Vagina (tissue), 2 donors: ENCODE data around the gene CBLN1.

Source experiments
- CTCF ChIP-seq, 3 experiments: fragments of 450-650 bp in 2 of 3; fragments of 200-600 bp in 1 of 3; sonication (generic) in 1 of 3; IDR thresholded peaks; one replicate each; pipeline ENCODE4 v1.5.1; 2017 to 2019; ENCODE audit warnings: antibody characterized with exemption in 3 of 3, mild to moderate bottlenecking in 2 of 3, moderate library complexity in 2 of 3
- POLR2A ChIP-seq, 2 donors: fragments of 450-650 bp; IDR thresholded peaks; one replicate each; pipeline ENCODE4 v1.6.1; 2017; ENCODE audit warnings: antibody characterized with exemption in 2 of 2, mild to moderate bottlenecking in 2 of 2, moderate library complexity in 2 of 2

DNA sequence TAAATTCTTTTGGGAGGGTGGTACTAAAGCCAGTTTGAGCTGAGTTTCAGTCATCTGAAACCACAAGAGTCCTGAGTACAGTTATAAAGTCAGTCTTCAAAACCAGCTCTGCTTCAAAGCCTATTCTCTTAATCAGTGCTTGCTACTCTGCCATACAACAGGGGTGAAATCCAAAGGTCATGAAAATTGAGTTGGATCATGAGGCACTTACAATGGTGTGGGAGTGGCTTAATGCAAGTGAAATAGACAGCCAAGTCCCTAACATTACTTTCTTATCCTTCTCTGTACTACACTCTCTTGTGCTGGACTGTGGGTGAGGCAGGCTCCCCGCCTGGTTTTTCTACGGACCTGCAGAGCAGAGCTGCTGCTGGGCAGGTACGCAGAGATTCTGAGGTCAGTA lies 12.4 kb downstream of the CBLN1 start:
- TF ChIP-seq CTCF (IDR thresholded peaks at IDR 0.05) (no peak), POLR2A (IDR thresholded peaks at IDR 0.05) (no peak)
